ENCODE data around the gene PIBF1. TPM values are rescaled to one million over a fixed set of nuclear protein-coding genes. Genes with fewer than 3 reads are reported as not detected.

Gene PIBF1
- total RNA-seq, 1 donor from 2014 or later, result 16.9 TPM

- H3K27ac ChIP-seq, result no peak overlapping the region
- TF ChIP-seq CTCF (IDR thresholded peaks at IDR 0.05) (no peak), POLR2AphosphoS5 (IDR thresholded peaks at IDR 0.05; ENCODE audit: insufficient read depth in 1 of 2, low read depth in 1 of 2) (no peak), POLR2A (IDR thresholded peaks at IDR 0.05) (no peak)
- H3K27me3 ChIP-seq, result no peaks in the 10 kb centered on the region
- DNase-seq (ENCODE audit: extremely low spot score in 2 of 2), result no peak
- no peaks in the 10 kb centered on the region for H3K4me1 ChIP-seq
- peaks cover 0 to 7% of the 10 kb centered on the region in 2 donors for H3K36me3 ChIP-seq
- intact Hi-C loops (cut with DNase I), result no loop called here
- no peak overlapping the region for H3K4me3 ChIP-seq
- no peaks in the 10 kb centered on the region for H3K9me3 ChIP-seq
Measured at GRCh38 chr13:72851678-72852014, 69.7 kb downstream of the PIBF1 start.

- H3K4me1 ChIP-seq, result no peaks in the 10 kb centered on the region
- H3K4me3 ChIP-seq, result no peak overlapping the region
- no peaks in the 10 kb centered on the region for H3K9me3 ChIP-seq
- peaks cover 0 to 7% of the 10 kb centered on the region in 2 donors for H3K36me3 ChIP-seq
- no peaks in the 10 kb centered on the region for H3K27me3 ChIP-seq
- intact Hi-C loops (cut with DNase I), result no loop called here
- no peak overlapping the region for H3K27ac ChIP-seq
- TF ChIP-seq CTCF (IDR thresholded peaks at IDR 0.05), result no peak
- TF ChIP-seq POLR2A (IDR thresholded peaks at IDR 0.05), result no peak
- no peak for TF ChIP-seq POLR2AphosphoS5 (IDR thresholded peaks at IDR 0.05; ENCODE audit: insufficient read depth in 1 of 2, low read depth in 1 of 2)
- DNase-seq (ENCODE audit: extremely low spot score in 2 of 2), result no peak
Measured at GRCh38 chr13:72852207-72852606, 70.3 kb downstream of the PIBF1 start.

GRCh38 chr13:72853000-72853399 is 71.1 kb downstream of the PIBF1 start:
- Histone ChIP-seq H3K27ac (no peak overlapping the region), H3K4me1 (no peaks in the 10 kb centered on the region), H3K27me3 (no peaks in the 10 kb centered on the region), H3K4me3 (no peak overlapping the region), H3K36me3 (peaks cover 0 to 7% of the 10 kb centered on the region in 2 donors), H3K9me3 (no peaks in the 10 kb centered on the region)
- no peak for DNase-seq (ENCODE audit: extremely low spot score in 2 of 2)
- intact Hi-C loops (cut with DNase I), result no loop called here
- no peak for TF ChIP-seq POLR2AphosphoS5 (IDR thresholded peaks at IDR 0.05; ENCODE audit: insufficient read depth in 1 of 2, low read depth in 1 of 2)
- no peak for TF ChIP-seq CTCF (IDR thresholded peaks at IDR 0.05)
- TF ChIP-seq POLR2A (IDR thresholded peaks at IDR 0.05), result no peak

- Histone ChIP-seq H3K27me3 (no peaks in the 10 kb centered on the region), H3K4me3 (no peak overlapping the region), H3K36me3 (no peaks in the 10 kb centered on the region), H3K9me3 (no peaks in the 10 kb centered on the region), H3K4me1 (no peaks in the 10 kb centered on the region), H3K27ac (no peak overlapping the region)
- DNase-seq (ENCODE audit: extremely low spot score in 2 of 2), result no peak
- TF ChIP-seq CTCF (IDR thresholded peaks at IDR 0.05) (no peak), POLR2A (IDR thresholded peaks at IDR 0.05) (no peak), POLR2AphosphoS5 (IDR thresholded peaks at IDR 0.05; ENCODE audit: insufficient read depth in 1 of 2, low read depth in 1 of 2) (no peak)
- intact Hi-C loops (cut with DNase I), result no loop called here
Measured at GRCh38 chr13:72864142-72865011, 82.4 kb downstream of the PIBF1 start.

GRCh38 chr13:72868229-72868628 is 86.3 kb downstream of the PIBF1 start:
- TF ChIP-seq POLR2AphosphoS5 (IDR thresholded peaks at IDR 0.05; ENCODE audit: insufficient read depth in 1 of 2, low read depth in 1 of 2) (no peak), POLR2A (IDR thresholded peaks at IDR 0.05) (no peak)
- H3K36me3 ChIP-seq, result no peaks in the 10 kb centered on the region
- intact Hi-C loops (cut with DNase I), result no loop called here
- DNase-seq (ENCODE audit: extremely low spot score in 2 of 2), result no peak
- H3K27me3 ChIP-seq, result no peaks in the 10 kb centered on the region
- H3K4me3 ChIP-seq, result no peak overlapping the region
- H3K27ac ChIP-seq, result no peak overlapping the region
- no peaks in the 10 kb centered on the region for H3K9me3 ChIP-seq
- no peaks in the 10 kb centered on the region for H3K4me1 ChIP-seq

All from vagina (tissue), 2 donors.